HL-60 (cell line): ENCODE data around the gene TBX15.

Experiments used
- DNase-seq, 2 experiments: peaks; one replicate each; pipeline ENCODE4 v3.0.0-alpha.2; 2010 to 2020; ENCODE audit warnings: low read depth in 1 of 2, low spot score in 1 of 2
- H3K27ac ChIP-seq: fragments of 250-450 bp; sonication (Bioruptor Pico); replicated peaks from 2 replicates; pipeline ENCODE4 v1.5.1; 2020; ENCODE audit warnings: mild to moderate bottlenecking, moderate library complexity
- H3K27me3 ChIP-seq: fragments of 250-450 bp; sonication (Bioruptor Pico); 2 replicates; pipeline ENCODE4 v1.5.1; 2021; ENCODE audit warnings: mild to moderate bottlenecking, moderate library complexity; ENCODE audit not compliant: insufficient read depth, poor library complexity, severe bottlenecking
- H3K4me3 ChIP-seq: replicated peaks from 2 replicates; pipeline ENCODE4 v1.5.1; 2011; ENCODE audit warnings: mild to moderate bottlenecking, control low read depth, low read length; ENCODE audit not compliant: insufficient read depth
- CTCF ChIP-seq: IDR thresholded peaks from one replicate; pipeline ENCODE4 v1.5.1; 2011; ENCODE audit warnings: low read length, control low read depth, inconsistent platforms; ENCODE audit not compliant: insufficient read depth
- GABPA ChIP-seq: IDR thresholded peaks from 2 replicates; pipeline ENCODE4 v1.6.1; 2012; ENCODE audit warnings: low read depth
- POLR2AphosphoS5 ChIP-seq: IDR thresholded peaks from 2 replicates; pipeline ENCODE4 v1.6.1; 2012; ENCODE audit warnings: low read depth
- SPI1 ChIP-seq: IDR thresholded peaks from 2 replicates; pipeline ENCODE4 v1.6.1; 2012; ENCODE audit warnings: low read depth, mild to moderate bottlenecking, borderline replicate concordance
- TF ChIP-seq, protein P1 (sequence below): IDR thresholded peaks from 2 replicates; pipeline ENCODE4 v1.6.1; 2012; ENCODE audit warnings: low read depth; ENCODE audit not compliant: insufficient replicate concordance

Gene TBX15

DNA sequence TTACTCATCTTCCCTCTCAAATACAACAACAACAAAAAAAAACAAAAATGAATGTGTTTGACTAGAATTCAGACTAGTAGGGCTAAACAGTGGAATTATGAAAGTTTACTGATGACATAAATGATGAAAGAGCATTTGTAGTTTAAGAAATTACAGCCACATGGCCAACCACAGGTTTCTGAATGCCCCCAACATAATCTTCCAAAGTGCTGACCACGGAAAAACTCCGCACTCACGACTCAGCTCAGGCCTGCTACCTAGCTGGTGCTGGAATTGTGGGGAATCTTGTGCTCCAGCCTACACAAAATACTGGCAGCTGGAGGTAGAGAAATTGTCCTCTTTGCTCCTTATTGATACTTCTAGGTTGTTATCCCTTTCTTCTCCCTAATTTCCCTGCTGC is 23.6 kb upstream of the TBX15 start:
- DNase-seq, result no peak

GRCh38 chr1:119011116-119011515 is 23.0 kb upstream of the TBX15 start:
- no peak for TF ChIP-seq SPI1
- no peak for TF ChIP-seq CTCF
- no peak for TF ChIP-seq POLR2AphosphoS5
- TF ChIP-seq GABPA, result no peak
- TF ChIP-seq, protein P1, sequence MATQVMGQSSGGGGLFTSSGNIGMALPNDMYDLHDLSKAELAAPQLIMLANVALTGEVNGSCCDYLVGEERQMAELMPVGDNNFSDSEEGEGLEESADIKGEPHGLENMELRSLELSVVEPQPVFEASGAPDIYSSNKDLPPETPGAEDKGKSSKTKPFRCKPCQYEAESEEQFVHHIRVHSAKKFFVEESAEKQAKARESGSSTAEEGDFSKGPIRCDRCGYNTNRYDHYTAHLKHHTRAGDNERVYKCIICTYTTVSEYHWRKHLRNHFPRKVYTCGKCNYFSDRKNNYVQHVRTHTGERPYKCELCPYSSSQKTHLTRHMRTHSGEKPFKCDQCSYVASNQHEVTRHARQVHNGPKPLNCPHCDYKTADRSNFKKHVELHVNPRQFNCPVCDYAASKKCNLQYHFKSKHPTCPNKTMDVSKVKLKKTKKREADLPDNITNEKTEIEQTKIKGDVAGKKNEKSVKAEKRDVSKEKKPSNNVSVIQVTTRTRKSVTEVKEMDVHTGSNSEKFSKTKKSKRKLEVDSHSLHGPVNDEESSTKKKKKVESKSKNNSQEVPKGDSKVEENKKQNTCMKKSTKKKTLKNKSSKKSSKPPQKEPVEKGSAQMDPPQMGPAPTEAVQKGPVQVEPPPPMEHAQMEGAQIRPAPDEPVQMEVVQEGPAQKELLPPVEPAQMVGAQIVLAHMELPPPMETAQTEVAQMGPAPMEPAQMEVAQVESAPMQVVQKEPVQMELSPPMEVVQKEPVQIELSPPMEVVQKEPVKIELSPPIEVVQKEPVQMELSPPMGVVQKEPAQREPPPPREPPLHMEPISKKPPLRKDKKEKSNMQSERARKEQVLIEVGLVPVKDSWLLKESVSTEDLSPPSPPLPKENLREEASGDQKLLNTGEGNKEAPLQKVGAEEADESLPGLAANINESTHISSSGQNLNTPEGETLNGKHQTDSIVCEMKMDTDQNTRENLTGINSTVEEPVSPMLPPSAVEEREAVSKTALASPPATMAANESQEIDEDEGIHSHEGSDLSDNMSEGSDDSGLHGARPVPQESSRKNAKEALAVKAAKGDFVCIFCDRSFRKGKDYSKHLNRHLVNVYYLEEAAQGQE, result no peak
- no peak for DNase-seq
- H3K27me3 ChIP-seq, result peaks cover 44% of the 10 kb centered on the region
- no peak overlapping the region for H3K4me3 ChIP-seq
- no peak overlapping the region for H3K27ac ChIP-seq

More for the DNA sequence above, 23.6 kb upstream of the TBX15 start:
- Histone ChIP-seq H3K27ac (no peak overlapping the region), H3K27me3 (peaks cover 38% of the 10 kb centered on the region), H3K4me3 (no peak overlapping the region)
- TF ChIP-seq SPI1, result no peak
- TF ChIP-seq CTCF, result no peak
- TF ChIP-seq, protein P1, result no peak
- TF ChIP-seq GABPA, result no peak
- TF ChIP-seq POLR2AphosphoS5, result no peak

DNA sequence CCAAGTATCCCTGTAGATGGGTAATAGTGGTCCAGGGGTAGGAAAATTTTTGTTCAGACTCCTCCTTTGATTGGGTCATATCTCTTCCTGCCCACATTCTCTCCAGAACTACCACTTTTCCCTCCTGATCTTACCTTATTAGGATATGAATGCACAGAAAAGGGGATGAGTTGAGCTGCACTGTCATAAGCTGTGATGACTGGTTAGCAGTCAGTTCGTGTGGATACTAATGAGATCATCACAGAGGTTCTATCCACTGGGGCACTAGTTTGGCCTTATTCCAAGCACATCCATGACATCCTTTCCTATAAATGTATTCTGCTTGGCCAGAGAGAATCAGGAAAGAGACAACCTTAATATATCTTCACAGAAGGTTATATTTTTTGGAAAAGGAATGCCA is 22.1 kb upstream of the TBX15 start:
- no peak for TF ChIP-seq CTCF
- TF ChIP-seq SPI1, result no peak
- TF ChIP-seq, protein P1, result no peak
- TF ChIP-seq POLR2AphosphoS5, result no peak
- TF ChIP-seq GABPA, result no peak
- DNase-seq, result no peak
- no peak overlapping the region for H3K4me3 ChIP-seq
- peaks cover 53% of the 10 kb centered on the region for H3K27me3 ChIP-seq
- H3K27ac ChIP-seq, result no peak overlapping the region
